Adrenal gland (tissue), 5 donors: Measurements from ENCODE around the gene C19orf38.

Source experiments
- POLR2A ChIP-seq, 2 donors: fragments of 450-650 bp; IDR thresholded peaks; one replicate each; pipeline ENCODE4 v1.6.1; 2017; ENCODE audit warnings: antibody characterized with exemption in 2 of 2, mild to moderate bottlenecking in 2 of 2, moderate library complexity in 1 of 2
- TF ChIP-seq, protein P1 (sequence below), 6 experiments: fragments of 450-650 bp in 4 of 6; fragments of 200-600 bp in 2 of 6; sonication (generic) in 1 of 6; IDR thresholded peaks; 1 replicate in 5 of 6; 2 replicates in 1 of 6; pipeline versions ENCODE4 v1.5.1 to v1.8.0; 2016 to 2021; ENCODE audit warnings: antibody characterized with exemption in 6 of 6, mild to moderate bottlenecking in 2 of 6, moderate library complexity in 1 of 6
- donor health status: DM: no; HTN: no; CAD: no.

GRCh38 chr19:10846500-10847202 is 1.6 kb upstream of the C19orf38 start:
- TF ChIP-seq POLR2A (IDR thresholded peaks at IDR 0.05): no peak
- TF ChIP-seq, protein P1, sequence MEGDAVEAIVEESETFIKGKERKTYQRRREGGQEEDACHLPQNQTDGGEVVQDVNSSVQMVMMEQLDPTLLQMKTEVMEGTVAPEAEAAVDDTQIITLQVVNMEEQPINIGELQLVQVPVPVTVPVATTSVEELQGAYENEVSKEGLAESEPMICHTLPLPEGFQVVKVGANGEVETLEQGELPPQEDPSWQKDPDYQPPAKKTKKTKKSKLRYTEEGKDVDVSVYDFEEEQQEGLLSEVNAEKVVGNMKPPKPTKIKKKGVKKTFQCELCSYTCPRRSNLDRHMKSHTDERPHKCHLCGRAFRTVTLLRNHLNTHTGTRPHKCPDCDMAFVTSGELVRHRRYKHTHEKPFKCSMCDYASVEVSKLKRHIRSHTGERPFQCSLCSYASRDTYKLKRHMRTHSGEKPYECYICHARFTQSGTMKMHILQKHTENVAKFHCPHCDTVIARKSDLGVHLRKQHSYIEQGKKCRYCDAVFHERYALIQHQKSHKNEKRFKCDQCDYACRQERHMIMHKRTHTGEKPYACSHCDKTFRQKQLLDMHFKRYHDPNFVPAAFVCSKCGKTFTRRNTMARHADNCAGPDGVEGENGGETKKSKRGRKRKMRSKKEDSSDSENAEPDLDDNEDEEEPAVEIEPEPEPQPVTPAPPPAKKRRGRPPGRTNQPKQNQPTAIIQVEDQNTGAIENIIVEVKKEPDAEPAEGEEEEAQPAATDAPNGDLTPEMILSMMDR (IDR thresholded peaks at IDR 0.05): no peak
